HepG2 (cell line): Measurements from ENCODE around the gene STAG3. TPM values are rescaled to one million over a fixed set of nuclear protein-coding genes. Genes with fewer than 3 reads are reported as not detected.

Experiments used
- BORCS8-MEF2B ChIP-seq: sonication (generic); formaldehyde crosslinking; IDR thresholded peaks from 2 replicates; pipeline ENCODE4 v1.8.0; 2022; ENCODE audit warnings: mild to moderate bottlenecking, missing genetic modification reagents
- ELF3 ChIP-seq: IDR thresholded peaks from 2 replicates; pipeline ENCODE4 v1.6.1; 2016; ENCODE audit warnings: missing genetic modification reagents, missing compliant biosample characterization
- FOXA3 ChIP-seq: IDR thresholded peaks from 2 replicates; pipeline ENCODE4 v1.6.1; 2016; ENCODE audit warnings: missing genetic modification reagents, missing compliant biosample characterization
- NCOA1 ChIP-seq: sonication (generic); formaldehyde crosslinking; IDR thresholded peaks from 2 replicates; pipeline ENCODE4 v1.9.0; 2021; ENCODE audit warnings: missing genetic modification reagents
- NR2F1 ChIP-seq, 2 experiments: fragments of 450-650 bp in 1 of 2; formaldehyde crosslinking in 1 of 2; IDR thresholded peaks; 2 replicates each; pipeline versions ENCODE4 v1.5.0 to v1.6.1; 2016 to 2020; ENCODE audit warnings: mild to moderate bottlenecking in 1 of 2, missing compliant biosample characterization in 1 of 2, missing genetic modification reagents in 1 of 2, moderate library complexity in 1 of 2
- RFX1 ChIP-seq: fragments of 450-650 bp; IDR thresholded peaks from 2 replicates; pipeline ENCODE4 v1.6.1; 2017
- RXRB ChIP-seq: IDR thresholded peaks from 2 replicates; pipeline ENCODE4 v1.6.1; 2016; ENCODE audit warnings: borderline replicate concordance, missing genetic modification reagents, missing compliant biosample characterization
- STAG1 ChIP-seq: sonication (generic); formaldehyde crosslinking; IDR thresholded peaks from 2 replicates; pipeline ENCODE4 v1.4.0; 2020; ENCODE audit warnings: missing genetic modification reagents
- YY1 ChIP-seq: IDR thresholded peaks from 2 replicates; pipeline ENCODE4 v1.6.1; 2011; ENCODE audit warnings: low read length, low read depth, moderate library complexity, mild to moderate bottlenecking; ENCODE audit not compliant: insufficient read depth, insufficient replicate concordance
- ZFP37 ChIP-seq: sonication (generic); formaldehyde crosslinking; IDR thresholded peaks from 2 replicates; pipeline ENCODE4 v1.4.0; 2020; ENCODE audit warnings: missing genetic modification reagents, borderline replicate concordance
- ZNF263 ChIP-seq: sonication (generic); formaldehyde crosslinking; IDR thresholded peaks from 2 replicates; pipeline ENCODE4 v1.4.0; 2020; ENCODE audit warnings: missing genetic modification reagents
- ZNF543 ChIP-seq: sonication (generic); formaldehyde crosslinking; IDR thresholded peaks from 2 replicates; pipeline ENCODE4 v1.4.0; 2020; ENCODE audit warnings: mild to moderate bottlenecking, missing genetic modification reagents
- ZNF7 ChIP-seq: IDR thresholded peaks from 2 replicates; pipeline ENCODE4 v1.6.1; 2016; ENCODE audit warnings: missing biosample characterization, missing genetic modification reagents
- ZZZ3 ChIP-seq: sonication (generic); formaldehyde crosslinking; IDR thresholded peaks from 2 replicates; pipeline ENCODE4 v1.4.0; 2020; ENCODE audit warnings: missing genetic modification reagents, mild to moderate bottlenecking, borderline replicate concordance
- polyA plus RNA-seq, 8 experiments: library from polyadenylated mRNA; depleted of rRNA in 3 of 8; stranded (reverse) in 7 of 8; unstranded in 1 of 8; fragments of >200 nt; fragmentation: Illumina TruSeq in 4 of 8; extraction: Trizol in 4 of 8; gene quantifications; 2 replicates each; pipeline versions ENCODE4 v1.2.1 to v1.2.3, GENCODE V29; 2011 to 2016; ENCODE audit warnings: low read depth in 4 of 8, missing spikeins in 1 of 8, mixed read lengths in 1 of 8; ENCODE audit not compliant: insufficient read depth in 1 of 8
- total RNA-seq, 5 experiments: library from RNA; depleted of rRNA; stranded (reverse); fragments of >200 nt; fragmentation: Illumina TruSeq; extraction: Trizol; gene quantifications; 2 replicates each; pipeline ENCODE4 v1.2.3, GENCODE V29; 2016; ENCODE audit warnings: low read depth in 1 of 5
- TF ChIP-seq, protein P1 (sequence below): IDR thresholded peaks from 2 replicates; pipeline ENCODE4 v1.6.1; 2018; ENCODE audit warnings: missing genetic modification reagents, mild to moderate bottlenecking, missing compliant biosample characterization
- TF ChIP-seq, protein P2 (sequence below): sonication (generic); formaldehyde crosslinking; IDR thresholded peaks from 2 replicates; pipeline ENCODE4 v1.8.1; 2023; ENCODE audit warnings: missing genetic modification reagents, mild to moderate bottlenecking, borderline replicate concordance
- TF ChIP-seq, protein P3 (sequence below): sonication (generic); formaldehyde crosslinking; conservative IDR thresholded peaks from 2 replicates; pipeline ENCODE4 v1.4.0; 2020; ENCODE audit warnings: mild to moderate bottlenecking, missing genetic modification reagents, moderate library complexity
- TF ChIP-seq, protein P4 (sequence below): sonication (generic); formaldehyde crosslinking; IDR thresholded peaks from 2 replicates; pipeline ENCODE4 v1.8.0; 2022; ENCODE audit warnings: mild to moderate bottlenecking, missing genetic modification reagents, moderate library complexity
- TF ChIP-seq, protein P5 (sequence below): sonication (generic); formaldehyde crosslinking; IDR thresholded peaks from 2 replicates; pipeline ENCODE4 v1.5.0; 2020; ENCODE audit warnings: missing genetic modification reagents
- TF ChIP-seq, protein P6 (sequence below): sonication (generic); formaldehyde crosslinking; IDR thresholded peaks from 2 replicates; pipeline ENCODE4 v1.5.1; 2020; ENCODE audit warnings: missing genetic modification reagents, mild to moderate bottlenecking, borderline replicate concordance
- TF ChIP-seq, protein P7 (sequence below): sonication (generic); formaldehyde crosslinking; IDR thresholded peaks from 2 replicates; pipeline ENCODE4 v1.8.0; 2022; ENCODE audit warnings: missing genetic modification reagents, low read depth, mild to moderate bottlenecking, borderline replicate concordance

STAG3 gene
- total and polyA plus RNA-seq, 2 of the 13 experiments (the other 11 are each of a cell fraction or from before 2014, with no cell fraction given), result 0.09 to 0.33 TPM

DNA sequence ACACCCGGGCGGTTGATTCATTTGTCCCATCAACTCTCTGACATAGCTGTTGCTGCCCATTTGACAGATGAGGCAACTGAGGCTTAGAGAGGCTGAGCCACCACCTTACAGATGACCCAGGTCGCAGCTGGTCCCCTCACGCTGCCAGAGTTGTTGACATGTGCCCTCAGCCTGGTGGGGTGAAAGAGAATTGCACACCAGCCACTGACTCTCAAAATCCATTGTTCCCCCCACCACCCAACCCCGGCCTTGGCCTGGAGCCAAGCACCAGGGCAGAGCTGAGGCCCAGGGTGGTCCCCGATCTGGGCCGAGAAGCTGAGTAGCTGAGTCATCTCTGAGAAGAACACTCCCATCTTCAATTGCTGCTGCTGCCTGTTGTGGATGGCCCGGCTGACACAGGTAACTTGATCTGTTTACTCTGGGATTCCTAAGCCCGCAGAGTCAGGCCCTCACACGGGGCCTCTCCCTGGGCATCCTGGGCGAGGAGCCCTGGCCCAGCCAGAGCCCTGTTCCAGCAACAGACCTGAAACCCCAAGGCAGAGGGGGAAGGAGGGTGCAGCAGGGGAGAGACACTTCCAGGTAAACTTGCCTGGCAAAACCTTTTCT, 69.5 kb downstream of the STAG3 start (continued):
- TF ChIP-seq, protein P1, sequence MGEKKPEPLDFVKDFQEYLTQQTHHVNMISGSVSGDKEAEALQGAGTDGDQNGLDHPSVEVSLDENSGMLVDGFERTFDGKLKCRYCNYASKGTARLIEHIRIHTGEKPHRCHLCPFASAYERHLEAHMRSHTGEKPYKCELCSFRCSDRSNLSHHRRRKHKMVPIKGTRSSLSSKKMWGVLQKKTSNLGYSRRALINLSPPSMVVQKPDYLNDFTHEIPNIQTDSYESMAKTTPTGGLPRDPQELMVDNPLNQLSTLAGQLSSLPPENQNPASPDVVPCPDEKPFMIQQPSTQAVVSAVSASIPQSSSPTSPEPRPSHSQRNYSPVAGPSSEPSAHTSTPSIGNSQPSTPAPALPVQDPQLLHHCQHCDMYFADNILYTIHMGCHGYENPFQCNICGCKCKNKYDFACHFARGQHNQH (CRISPR knock-in tag), result peak; percentile 67; the same call in 1 of the 2 replicates
- TF ChIP-seq BORCS8-MEF2B (CRISPR knock-in tag) (no peak), FOXA3 (CRISPR knock-in tag) (peak; percentile 95), ZNF7 (CRISPR knock-in tag) (no peak), ZNF543 (CRISPR knock-in tag) (no peak), ZZZ3 (CRISPR knock-in tag) (no peak), STAG1 (no peak), ZFP37 (CRISPR knock-in tag) (no peak), ZNF263 (CRISPR knock-in tag) (0 out of 2 replicates have a peak, but pooled peaks have one; percentile 21), ELF3 (CRISPR knock-in tag) (no peak), YY1 (no peak), NCOA1 (no peak), RFX1 (no peak), NR2F1 (CRISPR knock-in tag; IDR thresholded peaks at IDR 0.05) (peak in 1 of 2 experiments; percentile 14; a peak in 1 of 4 replicates), RXRB (CRISPR knock-in tag) (peak; percentile 69)
- TF ChIP-seq, protein P2, sequence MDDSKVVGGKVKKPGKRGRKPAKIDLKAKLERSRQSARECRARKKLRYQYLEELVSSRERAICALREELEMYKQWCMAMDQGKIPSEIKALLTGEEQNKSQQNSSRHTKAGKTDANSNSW (CRISPR knock-in tag), result no peak
- TF ChIP-seq, protein P3, sequence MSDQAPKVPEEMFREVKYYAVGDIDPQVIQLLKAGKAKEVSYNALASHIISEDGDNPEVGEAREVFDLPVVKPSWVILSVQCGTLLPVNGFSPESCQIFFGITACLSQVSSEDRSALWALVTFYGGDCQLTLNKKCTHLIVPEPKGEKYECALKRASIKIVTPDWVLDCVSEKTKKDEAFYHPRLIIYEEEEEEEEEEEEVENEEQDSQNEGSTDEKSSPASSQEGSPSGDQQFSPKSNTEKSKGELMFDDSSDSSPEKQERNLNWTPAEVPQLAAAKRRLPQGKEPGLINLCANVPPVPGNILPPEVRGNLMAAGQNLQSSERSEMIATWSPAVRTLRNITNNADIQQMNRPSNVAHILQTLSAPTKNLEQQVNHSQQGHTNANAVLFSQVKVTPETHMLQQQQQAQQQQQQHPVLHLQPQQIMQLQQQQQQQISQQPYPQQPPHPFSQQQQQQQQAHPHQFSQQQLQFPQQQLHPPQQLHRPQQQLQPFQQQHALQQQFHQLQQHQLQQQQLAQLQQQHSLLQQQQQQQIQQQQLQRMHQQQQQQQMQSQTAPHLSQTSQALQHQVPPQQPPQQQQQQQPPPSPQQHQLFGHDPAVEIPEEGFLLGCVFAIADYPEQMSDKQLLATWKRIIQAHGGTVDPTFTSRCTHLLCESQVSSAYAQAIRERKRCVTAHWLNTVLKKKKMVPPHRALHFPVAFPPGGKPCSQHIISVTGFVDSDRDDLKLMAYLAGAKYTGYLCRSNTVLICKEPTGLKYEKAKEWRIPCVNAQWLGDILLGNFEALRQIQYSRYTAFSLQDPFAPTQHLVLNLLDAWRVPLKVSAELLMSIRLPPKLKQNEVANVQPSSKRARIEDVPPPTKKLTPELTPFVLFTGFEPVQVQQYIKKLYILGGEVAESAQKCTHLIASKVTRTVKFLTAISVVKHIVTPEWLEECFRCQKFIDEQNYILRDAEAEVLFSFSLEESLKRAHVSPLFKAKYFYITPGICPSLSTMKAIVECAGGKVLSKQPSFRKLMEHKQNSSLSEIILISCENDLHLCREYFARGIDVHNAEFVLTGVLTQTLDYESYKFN (CRISPR knock-in tag), result peak; percentile 74
- TF ChIP-seq, protein P4, sequence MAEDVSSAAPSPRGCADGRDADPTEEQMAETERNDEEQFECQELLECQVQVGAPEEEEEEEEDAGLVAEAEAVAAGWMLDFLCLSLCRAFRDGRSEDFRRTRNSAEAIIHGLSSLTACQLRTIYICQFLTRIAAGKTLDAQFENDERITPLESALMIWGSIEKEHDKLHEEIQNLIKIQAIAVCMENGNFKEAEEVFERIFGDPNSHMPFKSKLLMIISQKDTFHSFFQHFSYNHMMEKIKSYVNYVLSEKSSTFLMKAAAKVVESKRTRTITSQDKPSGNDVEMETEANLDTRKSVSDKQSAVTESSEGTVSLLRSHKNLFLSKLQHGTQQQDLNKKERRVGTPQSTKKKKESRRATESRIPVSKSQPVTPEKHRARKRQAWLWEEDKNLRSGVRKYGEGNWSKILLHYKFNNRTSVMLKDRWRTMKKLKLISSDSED (CRISPR knock-in tag), result no peak
- TF ChIP-seq, protein P5, sequence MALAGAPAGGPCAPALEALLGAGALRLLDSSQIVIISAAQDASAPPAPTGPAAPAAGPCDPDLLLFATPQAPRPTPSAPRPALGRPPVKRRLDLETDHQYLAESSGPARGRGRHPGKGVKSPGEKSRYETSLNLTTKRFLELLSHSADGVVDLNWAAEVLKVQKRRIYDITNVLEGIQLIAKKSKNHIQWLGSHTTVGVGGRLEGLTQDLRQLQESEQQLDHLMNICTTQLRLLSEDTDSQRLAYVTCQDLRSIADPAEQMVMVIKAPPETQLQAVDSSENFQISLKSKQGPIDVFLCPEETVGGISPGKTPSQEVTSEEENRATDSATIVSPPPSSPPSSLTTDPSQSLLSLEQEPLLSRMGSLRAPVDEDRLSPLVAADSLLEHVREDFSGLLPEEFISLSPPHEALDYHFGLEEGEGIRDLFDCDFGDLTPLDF, result no peak
- TF ChIP-seq, protein P6, sequence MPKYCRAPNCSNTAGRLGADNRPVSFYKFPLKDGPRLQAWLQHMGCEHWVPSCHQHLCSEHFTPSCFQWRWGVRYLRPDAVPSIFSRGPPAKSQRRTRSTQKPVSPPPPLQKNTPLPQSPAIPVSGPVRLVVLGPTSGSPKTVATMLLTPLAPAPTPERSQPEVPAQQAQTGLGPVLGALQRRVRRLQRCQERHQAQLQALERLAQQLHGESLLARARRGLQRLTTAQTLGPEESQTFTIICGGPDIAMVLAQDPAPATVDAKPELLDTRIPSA (CRISPR knock-in tag), result no peak
- TF ChIP-seq, protein P7, sequence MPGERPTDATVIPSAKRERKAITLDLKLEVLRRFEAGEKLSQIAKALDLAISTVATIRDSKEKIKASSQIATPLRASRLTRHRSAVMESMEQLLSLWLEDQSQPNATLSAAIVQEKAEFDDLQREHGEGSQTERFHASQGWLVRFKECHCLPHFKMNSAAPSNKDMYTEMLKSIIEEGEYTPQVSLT (CRISPR knock-in tag), result no peak
